Lower leg skin (tissue), 3 donors: Measurements from ENCODE around the gene PDK2.

Experiments
- POLR2A ChIP-seq, 2 donors: fragments of 450-650 bp; IDR thresholded peaks; one replicate each; pipeline ENCODE4 v1.6.1; 2016 to 2017; ENCODE audit warnings: antibody characterized with exemption in 2 of 2, mild to moderate bottlenecking in 1 of 2, moderate library complexity in 1 of 2
- TF ChIP-seq, protein P1 (sequence below), 3 donors: fragments of 450-650 bp; IDR thresholded peaks; one replicate each; pipeline ENCODE4 v1.5.1; 2016; ENCODE audit warnings: antibody characterized with exemption in 3 of 3, mild to moderate bottlenecking in 3 of 3, moderate library complexity in 2 of 3

DNA sequence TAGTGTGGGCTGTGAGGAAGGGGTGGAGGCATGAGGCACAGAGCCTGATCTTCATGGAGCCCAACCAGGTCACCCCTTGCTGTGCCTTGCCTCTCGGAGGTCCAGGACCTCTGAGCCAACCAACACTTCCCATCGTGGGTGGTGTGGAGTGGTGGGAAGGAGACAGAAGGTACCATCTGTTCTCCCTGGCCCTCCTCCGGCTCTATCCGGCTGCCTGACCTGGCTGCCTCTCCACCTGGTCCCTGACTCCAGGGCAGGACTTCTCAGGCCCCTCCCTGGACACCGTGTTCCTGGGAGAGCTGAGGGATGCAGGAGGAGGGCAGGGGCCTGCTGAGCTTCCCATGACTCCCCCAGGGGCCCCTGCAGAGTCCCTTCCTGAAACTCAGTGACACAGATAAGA, 3.9 kb downstream of the PDK2 start:
- no peak for TF ChIP-seq POLR2A (IDR thresholded peaks at IDR 0.05)
- TF ChIP-seq, protein P1, sequence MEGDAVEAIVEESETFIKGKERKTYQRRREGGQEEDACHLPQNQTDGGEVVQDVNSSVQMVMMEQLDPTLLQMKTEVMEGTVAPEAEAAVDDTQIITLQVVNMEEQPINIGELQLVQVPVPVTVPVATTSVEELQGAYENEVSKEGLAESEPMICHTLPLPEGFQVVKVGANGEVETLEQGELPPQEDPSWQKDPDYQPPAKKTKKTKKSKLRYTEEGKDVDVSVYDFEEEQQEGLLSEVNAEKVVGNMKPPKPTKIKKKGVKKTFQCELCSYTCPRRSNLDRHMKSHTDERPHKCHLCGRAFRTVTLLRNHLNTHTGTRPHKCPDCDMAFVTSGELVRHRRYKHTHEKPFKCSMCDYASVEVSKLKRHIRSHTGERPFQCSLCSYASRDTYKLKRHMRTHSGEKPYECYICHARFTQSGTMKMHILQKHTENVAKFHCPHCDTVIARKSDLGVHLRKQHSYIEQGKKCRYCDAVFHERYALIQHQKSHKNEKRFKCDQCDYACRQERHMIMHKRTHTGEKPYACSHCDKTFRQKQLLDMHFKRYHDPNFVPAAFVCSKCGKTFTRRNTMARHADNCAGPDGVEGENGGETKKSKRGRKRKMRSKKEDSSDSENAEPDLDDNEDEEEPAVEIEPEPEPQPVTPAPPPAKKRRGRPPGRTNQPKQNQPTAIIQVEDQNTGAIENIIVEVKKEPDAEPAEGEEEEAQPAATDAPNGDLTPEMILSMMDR (IDR thresholded peaks at IDR 0.05): no peak
